Stimulated activated CD4-positive, alpha-beta T cell treated with anti-CD3 and anti-CD28 coated beads, TNF-alpha, amount 100 ng/mL, for 24 hours (primary cell): ENCODE results near the gene NDUFV1.
"Not testable (repeated sequence)": the region's sequence is repeated elsewhere in the genome, so short reads cannot be mapped to it uniquely, and the experiment has no call there.

ENCODE experiments used
- DNase-seq, 3 experiments: peaks; one replicate each; pipeline ENCODE4 v3.0.0-alpha.2; 2020; ENCODE audit warnings: low read depth in 3 of 3

NDUFV1 gene

DNA sequence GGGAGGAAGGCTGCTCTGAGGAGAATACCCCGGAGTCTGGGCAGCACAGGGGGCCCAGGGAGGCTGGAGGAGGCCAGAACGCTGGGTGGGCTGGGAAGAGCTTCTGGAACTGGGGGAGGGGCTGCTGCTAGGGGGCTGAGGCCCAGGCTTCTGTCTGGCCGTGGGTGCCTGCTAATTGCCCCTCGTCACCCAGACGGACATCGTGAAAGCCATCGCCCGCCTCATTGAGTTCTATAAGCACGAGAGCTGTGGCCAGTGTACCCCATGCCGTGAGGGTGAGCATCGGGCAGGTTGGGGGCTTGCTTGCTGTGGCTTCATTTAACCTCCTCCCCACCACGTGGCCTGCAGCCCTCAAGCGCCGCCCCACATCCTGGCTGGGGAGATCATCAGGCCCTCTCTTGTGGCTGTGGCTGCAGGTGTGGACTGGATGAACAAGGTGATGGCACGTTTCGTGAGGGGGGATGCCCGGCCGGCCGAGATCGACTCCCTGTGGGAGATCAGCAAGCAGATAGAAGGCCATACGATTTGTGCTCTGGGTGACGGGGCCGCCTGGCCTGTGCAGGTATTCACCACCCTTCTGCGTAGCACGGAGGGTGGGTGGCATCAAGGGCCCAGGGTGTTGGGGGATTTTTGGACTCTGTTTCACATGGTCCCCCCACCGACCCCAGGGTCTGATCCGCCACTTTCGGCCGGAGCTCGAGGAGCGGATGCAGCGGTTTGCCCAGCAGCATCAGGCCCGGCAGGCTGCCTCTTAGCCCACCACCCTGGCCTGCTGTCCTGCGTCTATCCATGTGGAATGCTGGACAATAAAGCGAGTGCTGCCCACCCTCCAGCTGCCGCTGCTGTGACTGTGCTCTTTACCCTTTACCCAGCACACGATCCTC lies 5.2 kb downstream of the NDUFV1 start:
- no peak for DNase-seq

DNA sequence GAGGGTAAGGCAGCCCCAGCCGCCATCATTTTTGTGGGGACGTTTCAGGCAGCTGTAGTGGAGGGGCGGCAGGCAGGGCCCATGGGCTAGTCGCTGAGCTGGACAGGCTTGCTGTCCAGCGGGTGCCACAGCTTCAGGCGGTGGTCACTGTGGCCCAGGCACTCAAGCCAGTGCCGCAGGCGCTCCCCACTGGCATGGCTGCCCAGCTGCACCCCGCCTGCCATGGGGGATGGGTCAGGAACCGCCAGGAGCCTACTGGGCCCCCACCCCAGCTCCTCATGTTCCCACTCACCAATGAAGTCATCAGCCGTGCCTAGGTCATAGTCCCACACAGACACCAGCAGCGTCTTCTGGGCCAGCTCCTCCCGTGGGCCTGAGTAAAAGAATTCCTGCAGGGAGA lies 6.0 kb downstream of the NDUFV1 start:
- DNase-seq: no peak

GRCh38 chr11:67613313-67613959 lies 6.7 kb downstream of the NDUFV1 start:
- DNase-seq: no peak

DNA sequence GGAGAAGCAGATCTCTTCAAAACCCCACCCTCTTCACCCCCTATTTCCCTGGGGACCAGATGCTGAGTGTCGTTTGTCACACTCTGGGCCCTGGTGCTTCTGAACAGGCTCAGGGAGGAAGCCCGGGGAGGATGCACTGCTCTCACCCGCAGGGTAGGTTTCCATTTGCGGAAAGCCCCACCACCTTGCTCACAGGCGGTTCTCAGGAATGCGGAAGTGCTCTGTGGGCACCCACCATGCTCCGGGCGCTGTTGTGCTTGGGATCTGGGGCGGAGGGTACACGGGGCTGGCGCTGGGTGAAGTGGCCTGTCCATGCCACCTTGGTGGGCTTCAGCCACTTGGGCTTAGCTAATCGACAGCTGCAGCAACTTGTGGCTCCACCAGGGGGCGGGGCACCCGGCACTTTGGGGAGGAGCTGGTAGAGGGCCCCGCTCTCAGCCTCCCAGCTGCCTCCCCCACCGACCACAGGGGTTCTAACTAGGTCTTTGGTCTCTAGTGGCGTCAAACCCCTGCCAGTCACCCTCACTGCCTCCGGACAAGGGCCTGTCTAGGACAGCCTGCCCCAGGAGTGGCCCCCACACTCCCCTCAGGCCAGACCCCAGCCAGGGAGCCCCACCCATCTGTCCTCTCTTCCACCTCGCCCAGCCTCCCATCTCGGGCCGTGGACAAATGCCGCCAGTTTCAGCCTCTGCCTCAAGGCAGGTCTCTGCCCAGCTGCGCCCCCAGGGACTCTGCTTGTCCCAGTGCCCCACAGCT lies 7.4 kb downstream of the NDUFV1 start:
- DNase-seq: peak; percentile 60 to 80 (median 60)

DNA sequence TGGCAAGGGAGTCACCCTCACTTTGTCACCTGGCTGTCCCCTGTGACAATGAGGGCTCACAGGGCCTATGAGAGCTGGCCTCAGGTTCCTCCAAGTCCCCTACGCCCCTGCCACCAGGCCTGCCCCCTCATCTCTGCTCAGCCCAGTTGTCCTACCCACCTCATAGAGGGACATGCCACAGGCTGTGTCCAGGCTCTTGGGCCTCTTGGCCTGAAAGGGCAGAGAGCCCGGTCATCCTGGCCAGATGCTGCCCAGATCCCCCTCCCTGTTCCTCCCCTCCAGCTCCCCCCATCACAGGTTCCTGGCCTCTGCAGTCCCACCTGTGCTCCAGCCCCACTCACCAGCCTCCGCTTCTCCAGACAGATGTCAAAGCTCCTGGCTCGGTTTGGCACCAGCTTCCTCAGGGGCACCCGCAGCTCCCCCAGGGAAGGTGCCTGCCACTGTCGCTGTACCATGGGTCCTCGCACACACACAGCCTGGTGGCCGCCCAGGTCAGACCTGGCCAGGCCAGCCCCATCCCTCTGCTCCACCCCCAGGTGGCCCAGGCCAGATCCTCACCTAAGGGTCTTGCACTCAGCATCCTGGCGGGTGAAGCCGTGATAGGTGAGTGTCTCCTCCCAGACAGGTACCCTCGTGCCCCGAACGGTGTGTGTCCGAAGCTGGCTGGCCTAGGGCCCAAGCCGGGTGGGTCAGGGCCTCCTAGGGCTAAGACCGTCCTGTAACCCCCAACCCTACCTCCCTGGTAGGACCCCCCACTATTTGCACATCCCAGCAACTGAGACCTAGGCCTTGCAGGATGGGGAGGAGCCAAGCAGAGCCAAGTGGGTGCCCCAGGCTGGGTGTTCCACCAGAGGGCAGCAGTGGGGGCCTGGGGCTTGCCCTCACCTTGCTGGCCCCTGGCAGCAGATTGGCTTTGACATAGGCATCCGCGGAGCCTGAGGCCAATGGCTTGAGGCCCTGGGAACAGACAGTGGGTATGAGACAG lies 8.3 kb downstream of the NDUFV1 start:
- peak in 1 of 3 experiments; percentile 66 for DNase-seq

GRCh38 chr11:67615728-67616430 lies 9.1 kb downstream of the NDUFV1 start:
- DNase-seq: no peak

- no peak for DNase-seq
Observed at GRCh38 chr11:67616431-67617242, 9.9 kb downstream of the NDUFV1 start.

GRCh38 chr11:67617243-67617953 lies 10.7 kb downstream of the NDUFV1 start:
- DNase-seq: no peak

GRCh38 chr11:67618901-67619659 lies 12.3 kb downstream of the NDUFV1 start:
- DNase-seq: not testable (repeated sequence)

GRCh38 chr11:67619683-67620618 lies 13.2 kb downstream of the NDUFV1 start:
- not testable (repeated sequence) for DNase-seq

DNA sequence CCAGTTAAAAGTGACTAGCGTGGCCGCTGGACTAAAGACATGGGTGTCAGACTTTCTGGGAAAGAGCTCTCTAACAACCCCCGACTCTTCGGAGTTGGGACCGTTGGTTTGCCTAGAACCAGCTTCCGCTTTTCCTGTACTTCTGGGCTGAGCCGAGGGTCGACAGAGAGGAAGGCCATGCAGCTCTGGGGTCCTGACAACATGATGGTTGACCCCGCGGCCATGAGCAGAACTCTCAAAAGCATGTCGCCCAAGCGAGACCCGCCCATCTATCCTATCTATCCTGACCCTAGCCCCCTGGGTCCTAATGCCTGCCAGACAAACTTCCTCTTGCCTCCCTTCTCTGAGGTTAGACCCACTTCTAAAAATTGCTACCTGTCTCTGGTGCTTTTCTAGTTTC lies 13.9 kb downstream of the NDUFV1 start:
- DNase-seq: not testable (repeated sequence)

DNA sequence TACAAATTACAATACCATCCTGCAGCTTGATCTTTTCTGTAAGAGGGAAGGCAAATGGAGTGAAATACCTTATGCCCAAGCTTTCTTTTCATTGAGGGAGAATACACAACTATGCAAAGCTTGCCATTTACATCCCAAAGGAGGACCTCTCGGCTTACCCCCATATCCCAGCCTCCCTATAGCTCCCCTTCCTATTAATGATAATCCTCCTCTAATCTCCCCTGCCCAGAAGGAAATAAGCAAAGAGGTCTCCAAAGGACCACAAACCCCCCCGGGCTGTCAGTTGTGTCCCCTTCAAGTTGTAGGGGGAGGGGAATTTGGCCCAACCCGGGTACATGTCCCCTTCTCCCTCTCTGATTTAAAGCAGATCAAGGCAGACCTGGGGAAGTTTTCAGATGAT lies 15.2 kb downstream of the NDUFV1 start:
- not testable (repeated sequence) for DNase-seq

DNA sequence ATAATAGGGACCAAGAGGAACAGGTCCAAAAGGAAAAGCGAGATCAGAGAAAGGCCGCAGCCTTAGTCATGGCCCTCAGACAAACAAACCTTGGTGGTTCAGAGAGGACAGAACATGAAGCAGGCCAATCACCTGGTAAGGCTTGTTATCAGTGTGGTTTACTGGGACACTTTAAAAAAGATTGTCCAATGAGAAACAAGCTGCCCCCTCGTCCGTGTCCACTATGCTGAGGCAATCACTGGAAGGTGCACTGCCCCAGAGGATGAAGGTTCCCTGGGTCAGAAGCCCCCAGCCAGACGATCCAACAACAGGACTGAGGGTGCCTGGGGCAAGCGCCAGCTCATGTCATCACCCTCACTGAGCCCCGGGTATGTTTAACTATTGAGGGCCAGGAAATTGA lies 16.2 kb downstream of the NDUFV1 start:
- not testable (repeated sequence) for DNase-seq

DNA sequence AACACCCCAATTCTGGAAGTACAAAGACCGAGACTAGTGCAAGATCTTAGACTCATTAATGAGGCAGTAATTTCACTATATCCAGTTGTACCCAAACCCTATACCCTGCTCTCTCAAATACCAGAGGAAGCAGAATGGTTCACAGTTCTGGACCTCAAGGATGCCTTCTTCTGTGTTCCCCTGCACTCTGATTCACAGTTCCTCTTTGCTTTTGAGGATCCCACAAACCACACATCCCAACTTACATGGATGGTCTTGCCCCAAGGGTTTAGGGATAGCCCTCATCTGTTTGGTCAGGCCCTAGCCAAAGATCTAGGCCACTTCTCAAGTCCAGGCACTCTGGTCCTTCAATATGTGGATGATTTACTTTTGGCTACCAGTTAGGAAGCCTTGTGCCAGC lies 17.1 kb downstream of the NDUFV1 start:
- not testable (repeated sequence) for DNase-seq

- not testable (repeated sequence) for DNase-seq
Observed at GRCh38 chr11:67626131-67626833, 19.5 kb downstream of the NDUFV1 start.

DNA sequence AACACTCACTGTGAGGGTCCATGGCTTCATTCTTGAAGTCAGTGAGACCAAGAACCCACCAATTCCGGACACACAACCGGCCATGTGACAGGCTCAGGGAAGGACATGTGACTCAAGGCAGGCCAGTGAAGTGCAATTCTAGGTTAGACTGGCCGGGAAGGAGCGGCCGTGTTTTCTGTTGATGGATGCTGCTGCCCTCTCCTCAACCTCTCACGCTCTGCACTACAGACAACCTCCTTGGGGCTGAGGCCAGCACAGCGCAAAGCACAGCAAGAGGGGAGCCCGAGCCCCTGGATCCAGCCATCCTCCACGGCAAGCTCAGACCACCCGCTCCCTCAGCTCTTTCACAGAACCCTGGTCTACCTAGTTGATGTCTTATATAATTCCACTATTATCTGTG lies 20.2 kb downstream of the NDUFV1 start:
- DNase-seq: no peak

GRCh38 chr11:67627441-67627811 lies 20.7 kb downstream of the NDUFV1 start:
- DNase-seq: no peak
